GM23338 (cell line): Measurements from ENCODE around the gene ENTPD7.

Experiments used
- ETS1 ChIP-seq: IDR thresholded peaks from 2 replicates; pipeline ENCODE4 v1.6.1; 2016; ENCODE audit warnings: antibody characterized with exemption
- EZH2 ChIP-seq: fragments of 200-600 bp; sonication (generic); IDR thresholded peaks from one replicate; pipeline ENCODE4 v1.8.0; 2017; ENCODE audit warnings: antibody characterized with exemption, mild to moderate bottlenecking, low read depth; ENCODE audit not compliant: unreplicated experiment
- EZH2phosphoT487 ChIP-seq: fragments of 200-600 bp; sonication (generic); IDR thresholded peaks from one replicate; pipeline ENCODE4 v1.8.1; 2018; ENCODE audit warnings: antibody characterized with exemption; ENCODE audit not compliant: unreplicated experiment
- JUNB ChIP-seq: IDR thresholded peaks from one replicate; pipeline ENCODE4 v1.6.1; 2016; ENCODE audit warnings: antibody characterized with exemption; ENCODE audit not compliant: unreplicated experiment
- NANOG ChIP-seq: IDR thresholded peaks from 2 replicates; pipeline ENCODE4 v1.6.1; 2016; ENCODE audit warnings: antibody characterized with exemption, borderline replicate concordance
- POLR2AphosphoS5 ChIP-seq: IDR thresholded peaks from 2 replicates; pipeline ENCODE4 v1.6.1; 2016; ENCODE audit warnings: antibody characterized with exemption, low read depth
- REST ChIP-seq: IDR thresholded peaks from one replicate; pipeline ENCODE4 v1.6.1; 2018; ENCODE audit warnings: antibody characterized with exemption; ENCODE audit not compliant: unreplicated experiment
- STAT1 ChIP-seq: IDR thresholded peaks from one replicate; pipeline ENCODE4 v1.6.1; 2016; ENCODE audit warnings: antibody characterized with exemption; ENCODE audit not compliant: unreplicated experiment
- ZNF114 ChIP-seq: fragments of 250-450 bp; sonication (Bioruptor Pico); IDR thresholded peaks from 2 replicates; pipeline ENCODE4 v1.5.0; 2020; ENCODE audit warnings: mild to moderate bottlenecking, moderate library complexity
- ZNF331 ChIP-seq: fragments of 250-450 bp; sonication (Bioruptor Pico); IDR thresholded peaks from 2 replicates; pipeline ENCODE4 v1.5.0; 2020; ENCODE audit warnings: low read depth, mild to moderate bottlenecking, moderate library complexity
- TF ChIP-seq, protein P1 (sequence below), 2 experiments: fragments of 200-600 bp in 1 of 2; sonication (generic) in 1 of 2; conservative IDR thresholded peaks; 2 replicates each; pipeline versions ENCODE4 v1.5.1 to v1.6.1; 2016 to 2017; ENCODE audit warnings: antibody characterized with exemption in 2 of 2, low read depth in 2 of 2, mild to moderate bottlenecking in 2 of 2, moderate library complexity in 1 of 2
- TF ChIP-seq, protein P2 (sequence below): fragments of 250-450 bp; sonication (Bioruptor Pico); IDR thresholded peaks from 2 replicates; pipeline ENCODE4 v1.5.0; 2020; ENCODE audit warnings: mild to moderate bottlenecking, moderate library complexity

DNA sequence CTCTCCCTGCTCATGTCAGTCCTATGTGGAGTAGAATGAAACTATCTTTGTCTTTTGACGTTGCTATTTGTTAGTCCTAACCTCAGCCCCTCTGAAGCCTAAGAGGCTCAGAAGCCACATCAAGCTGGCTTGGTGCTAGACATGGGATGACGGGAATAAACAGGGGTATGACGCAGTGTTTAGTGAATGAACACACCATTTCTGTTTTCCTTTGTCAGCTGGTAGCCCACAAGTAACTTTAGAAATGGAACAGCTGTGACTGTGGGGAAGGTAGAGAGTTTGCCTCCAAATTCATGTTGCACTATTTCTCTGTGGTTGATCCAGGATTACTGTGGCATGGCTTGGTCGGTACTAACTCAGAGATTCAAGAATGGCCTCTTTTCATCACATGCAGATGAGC is 41.3 kb downstream of the ENTPD7 start:
- TF ChIP-seq, protein P1, sequence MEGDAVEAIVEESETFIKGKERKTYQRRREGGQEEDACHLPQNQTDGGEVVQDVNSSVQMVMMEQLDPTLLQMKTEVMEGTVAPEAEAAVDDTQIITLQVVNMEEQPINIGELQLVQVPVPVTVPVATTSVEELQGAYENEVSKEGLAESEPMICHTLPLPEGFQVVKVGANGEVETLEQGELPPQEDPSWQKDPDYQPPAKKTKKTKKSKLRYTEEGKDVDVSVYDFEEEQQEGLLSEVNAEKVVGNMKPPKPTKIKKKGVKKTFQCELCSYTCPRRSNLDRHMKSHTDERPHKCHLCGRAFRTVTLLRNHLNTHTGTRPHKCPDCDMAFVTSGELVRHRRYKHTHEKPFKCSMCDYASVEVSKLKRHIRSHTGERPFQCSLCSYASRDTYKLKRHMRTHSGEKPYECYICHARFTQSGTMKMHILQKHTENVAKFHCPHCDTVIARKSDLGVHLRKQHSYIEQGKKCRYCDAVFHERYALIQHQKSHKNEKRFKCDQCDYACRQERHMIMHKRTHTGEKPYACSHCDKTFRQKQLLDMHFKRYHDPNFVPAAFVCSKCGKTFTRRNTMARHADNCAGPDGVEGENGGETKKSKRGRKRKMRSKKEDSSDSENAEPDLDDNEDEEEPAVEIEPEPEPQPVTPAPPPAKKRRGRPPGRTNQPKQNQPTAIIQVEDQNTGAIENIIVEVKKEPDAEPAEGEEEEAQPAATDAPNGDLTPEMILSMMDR (conservative IDR thresholded peaks at IDR 0.05; ENCODE audit: low read depth in 2 of 2): no peak
- TF ChIP-seq EZH2: no peak
- no peak for TF ChIP-seq REST
- TF ChIP-seq JUNB: no peak
- TF ChIP-seq EZH2phosphoT487: no peak
- no peak for TF ChIP-seq ZNF114 (CRISPR knock-in tag)
- TF ChIP-seq, protein P2, sequence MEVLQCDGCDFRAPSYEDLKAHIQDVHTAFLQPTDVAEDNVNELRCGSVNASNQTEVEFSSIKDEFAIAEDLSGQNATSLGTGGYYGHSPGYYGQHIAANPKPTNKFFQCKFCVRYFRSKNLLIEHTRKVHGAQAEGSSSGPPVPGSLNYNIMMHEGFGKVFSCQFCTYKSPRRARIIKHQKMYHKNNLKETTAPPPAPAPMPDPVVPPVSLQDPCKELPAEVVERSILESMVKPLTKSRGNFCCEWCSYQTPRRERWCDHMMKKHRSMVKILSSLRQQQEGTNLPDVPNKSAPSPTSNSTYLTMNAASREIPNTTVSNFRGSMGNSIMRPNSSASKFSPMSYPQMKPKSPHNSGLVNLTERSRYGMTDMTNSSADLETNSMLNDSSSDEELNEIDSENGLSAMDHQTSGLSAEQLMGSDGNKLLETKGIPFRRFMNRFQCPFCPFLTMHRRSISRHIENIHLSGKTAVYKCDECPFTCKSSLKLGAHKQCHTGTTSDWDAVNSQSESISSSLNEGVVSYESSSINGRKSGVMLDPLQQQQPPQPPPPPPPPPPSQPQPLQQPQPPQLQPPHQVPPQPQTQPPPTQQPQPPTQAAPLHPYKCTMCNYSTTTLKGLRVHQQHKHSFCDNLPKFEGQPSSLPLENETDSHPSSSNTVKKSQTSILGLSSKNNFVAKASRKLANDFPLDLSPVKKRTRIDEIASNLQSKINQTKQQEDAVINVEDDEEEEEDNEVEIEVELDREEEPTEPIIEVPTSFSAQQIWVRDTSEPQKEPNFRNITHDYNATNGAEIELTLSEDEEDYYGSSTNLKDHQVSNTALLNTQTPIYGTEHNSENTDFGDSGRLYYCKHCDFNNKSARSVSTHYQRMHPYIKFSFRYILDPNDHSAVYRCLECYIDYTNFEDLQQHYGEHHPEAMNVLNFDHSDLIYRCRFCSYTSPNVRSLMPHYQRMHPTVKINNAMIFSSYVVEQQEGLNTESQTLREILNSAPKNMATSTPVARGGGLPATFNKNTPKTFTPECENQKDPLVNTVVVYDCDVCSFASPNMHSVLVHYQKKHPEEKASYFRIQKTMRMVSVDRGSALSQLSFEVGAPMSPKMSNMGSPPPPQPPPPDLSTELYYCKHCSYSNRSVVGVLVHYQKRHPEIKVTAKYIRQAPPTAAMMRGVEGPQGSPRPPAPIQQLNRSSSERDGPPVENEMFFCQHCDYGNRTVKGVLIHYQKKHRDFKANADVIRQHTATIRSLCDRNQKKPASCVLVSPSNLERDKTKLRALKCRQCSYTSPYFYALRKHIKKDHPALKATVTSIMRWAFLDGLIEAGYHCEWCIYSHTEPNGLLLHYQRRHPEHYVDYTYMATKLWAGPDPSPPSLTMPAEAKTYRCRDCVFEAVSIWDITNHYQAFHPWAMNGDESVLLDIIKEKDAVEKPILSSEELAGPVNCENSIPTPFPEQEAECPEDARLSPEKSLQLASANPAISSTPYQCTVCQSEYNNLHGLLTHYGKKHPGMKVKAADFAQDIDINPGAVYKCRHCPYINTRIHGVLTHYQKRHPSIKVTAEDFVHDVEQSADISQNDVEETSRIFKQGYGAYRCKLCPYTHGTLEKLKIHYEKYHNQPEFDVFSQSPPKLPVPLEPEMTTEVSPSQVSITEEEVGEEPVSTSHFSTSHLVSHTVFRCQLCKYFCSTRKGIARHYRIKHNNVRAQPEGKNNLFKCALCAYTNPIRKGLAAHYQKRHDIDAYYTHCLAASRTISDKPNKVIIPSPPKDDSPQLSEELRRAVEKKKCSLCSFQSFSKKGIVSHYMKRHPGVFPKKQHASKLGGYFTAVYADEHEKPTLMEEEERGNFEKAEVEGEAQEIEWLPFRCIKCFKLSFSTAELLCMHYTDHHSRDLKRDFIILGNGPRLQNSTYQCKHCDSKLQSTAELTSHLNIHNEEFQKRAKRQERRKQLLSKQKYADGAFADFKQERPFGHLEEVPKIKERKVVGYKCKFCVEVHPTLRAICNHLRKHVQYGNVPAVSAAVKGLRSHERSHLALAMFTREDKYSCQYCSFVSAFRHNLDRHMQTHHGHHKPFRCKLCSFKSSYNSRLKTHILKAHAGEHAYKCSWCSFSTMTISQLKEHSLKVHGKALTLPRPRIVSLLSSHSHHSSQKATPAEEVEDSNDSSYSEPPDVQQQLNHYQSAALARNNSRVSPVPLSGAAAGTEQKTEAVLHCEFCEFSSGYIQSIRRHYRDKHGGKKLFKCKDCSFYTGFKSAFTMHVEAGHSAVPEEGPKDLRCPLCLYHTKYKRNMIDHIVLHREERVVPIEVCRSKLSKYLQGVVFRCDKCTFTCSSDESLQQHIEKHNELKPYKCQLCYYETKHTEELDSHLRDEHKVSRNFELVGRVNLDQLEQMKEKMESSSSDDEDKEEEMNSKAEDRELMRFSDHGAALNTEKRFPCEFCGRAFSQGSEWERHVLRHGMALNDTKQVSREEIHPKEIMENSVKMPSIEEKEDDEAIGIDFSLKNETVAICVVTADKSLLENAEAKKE (CRISPR knock-in tag): no peak
- no peak for TF ChIP-seq POLR2AphosphoS5
- TF ChIP-seq STAT1: no peak
- no peak for TF ChIP-seq ZNF331 (CRISPR knock-in tag)
- TF ChIP-seq ETS1: no peak
- no peak for TF ChIP-seq NANOG
